Caco-2 (cell line): ENCODE data around the gene ALPL. TPM values are rescaled to one million over a fixed set of nuclear protein-coding genes. Genes with fewer than 3 reads are reported as not detected.

Experiments
- BruUV-seq: library from RNA; stranded (reverse); fragments of 400-500 nt; replicated peaks from 2 replicates; lab custom pipeline; 2021; lab: Mats Ljungman, UMichigan
- CTCF ChIA-PET: fragments of 300-600 bp; sonication (Branson Sonifier 250); formaldehyde crosslinking; loops from one replicate; lab custom pipeline; 2022; ENCODE audit warnings: antibody characterized with exemption; lab: Charles Lee
- POLR2A ChIA-PET: fragments of 300-600 bp; sonication (Branson Sonifier 250); formaldehyde crosslinking; loops from one replicate; lab custom pipeline; 2022; ENCODE audit warnings: antibody characterized with exemption; lab: Charles Lee
- DNase-seq, 2 experiments: peaks; one replicate each; pipeline versions ENCODE4 v3.0.0 to v3.0.0-alpha.2; 2020 to 2022
- H3K27me3 ChIP-seq: replicated peaks from 2 replicates; pipeline ENCODE4 v1.6.0; 2011; ENCODE audit warnings: low read length; ENCODE audit not compliant: control insufficient read depth, insufficient read depth
- H3K36me3 ChIP-seq: 2 replicates; pipeline ENCODE4 v1.5.1; 2011; ENCODE audit warnings: low read length; ENCODE audit not compliant: control insufficient read depth, insufficient read depth
- H3K4me1 ChIP-seq: fragments of 250-450 bp; sonication (Bioruptor Pico); 2 replicates; pipeline ENCODE4 v1.5.1; 2020; ENCODE audit warnings: mild to moderate bottlenecking
- H3K4me3 ChIP-seq: 2 replicates; pipeline ENCODE4 v1.5.1; 2011; ENCODE audit warnings: low read depth, mild to moderate bottlenecking, control low read depth, low read length
- H3K9me3 ChIP-seq: fragments of 250-450 bp; sonication (Bioruptor Pico); 2 replicates; pipeline ENCODE4 v1.5.1; 2020; ENCODE audit warnings: mild to moderate bottlenecking, moderate library complexity
- H3K27ac Mint-ChIP-seq: one replicate; pipeline ENCODE4 v1.8.0; 2022; ENCODE audit warnings: mixed read lengths; ENCODE audit not compliant: unreplicated experiment
- H3K27me3 Mint-ChIP-seq: one replicate; pipeline ENCODE4 v1.8.0; 2022; ENCODE audit warnings: mixed read lengths; ENCODE audit not compliant: insufficient read depth, unreplicated experiment
- H3K36me3 Mint-ChIP-seq: one replicate; pipeline ENCODE4 v1.8.0; 2022; ENCODE audit warnings: mild to moderate bottlenecking, mixed read lengths; ENCODE audit not compliant: insufficient read depth, unreplicated experiment
- H3K4me1 Mint-ChIP-seq: one replicate; pipeline ENCODE4 v1.8.0; 2022; ENCODE audit warnings: low read depth, mixed read lengths; ENCODE audit not compliant: unreplicated experiment
- H3K4me3 Mint-ChIP-seq: one replicate; pipeline ENCODE4 v1.8.0; 2022; ENCODE audit warnings: mild to moderate bottlenecking, moderate library complexity, mixed read lengths; ENCODE audit not compliant: unreplicated experiment
- H3K9me3 Mint-ChIP-seq: one replicate; pipeline ENCODE4 v1.8.0; 2022; ENCODE audit warnings: mixed read lengths; ENCODE audit not compliant: unreplicated experiment
- CTCF ChIP-seq, 2 experiments: fragments of 200-600 bp in 1 of 2; IDR thresholded peaks; 1 replicate in 1 of 2; 2 replicates in 1 of 2; pipeline versions ENCODE4 v1.5.1 to v1.8.0; 2011 to 2022; ENCODE audit warnings: antibody characterized with exemption in 1 of 2, control low read depth in 1 of 2, inconsistent platforms in 1 of 2, low read depth in 1 of 2, low read length in 1 of 2, mild to moderate bottlenecking in 1 of 2, moderate library complexity in 1 of 2; ENCODE audit not compliant: insufficient read depth in 1 of 2, severe bottlenecking in 1 of 2, unreplicated experiment in 1 of 2
- intact Hi-C: fragments of 100-400 bp; cut with micrococcal nuclease; formaldehyde crosslinking; loops from one replicate; pipeline ENCODE4 v1.10.0; 2022; ENCODE audit not compliant: unreplicated experiment
- total RNA-seq: library from RNA; stranded (reverse); gene quantifications from 2 replicates; pipeline ENCODE4 v1.2.3, GENCODE V29; 2022

The ALPL gene
- total RNA-seq, 1 experiment from 2014 or later: 0.79 TPM

- H3K36me3 Mint-ChIP-seq: no peaks in the 10 kb centered on the region
Measured at GRCh38 chr1:21541329-21541728, 32.1 kb downstream of the ALPL start.

GRCh38 chr1:21541835-21542234 is 32.6 kb downstream of the ALPL start:
- BruUV-seq: no TSS peak

More at GRCh38 chr1:21541329-21541728, 32.1 kb downstream of the ALPL start:
- H3K9me3 ChIP-seq: no peaks in the 10 kb centered on the region
- Mint-ChIP-seq H3K4me3 (no peak overlapping the region), H3K4me1 (no peaks in the 10 kb centered on the region), H3K9me3 (no peaks in the 10 kb centered on the region), H3K27me3 (no peaks in the 10 kb centered on the region), H3K27ac (no peak overlapping the region)
- POLR2A ChIA-PET: no interaction called here
- no peak for TF ChIP-seq CTCF (IDR thresholded peaks at IDR 0.05; ENCODE audit: insufficient read depth in 1 of 2, low read depth in 1 of 2, low read length in 1 of 2, severe bottlenecking in 1 of 2, unreplicated experiment in 1 of 2)
- H3K4me3 ChIP-seq: no peak overlapping the region
- H3K36me3 ChIP-seq: no peaks in the 10 kb centered on the region
- BruUV-seq: no TSS peak
- no peak for DNase-seq
- intact Hi-C loops: no loop called here
- CTCF ChIA-PET: interaction anchor here (0.7 kb wide), 1 partner anchor 97 kb away, joined by 3 read pairs; no protein-coding TSS in a partner anchor
- H3K27me3 ChIP-seq: no peaks in the 10 kb centered on the region
- peaks cover 6% of the 10 kb centered on the region; the same call in 1 of the 2 replicates for H3K4me1 ChIP-seq

GRCh38 chr1:21543598-21543997 is 34.4 kb downstream of the ALPL start:
- H3K36me3 Mint-ChIP-seq: no peaks in the 10 kb centered on the region
- Histone ChIP-seq H3K27me3 (no peaks in the 10 kb centered on the region), H3K36me3 (no peaks in the 10 kb centered on the region), H3K9me3 (no peaks in the 10 kb centered on the region), H3K4me1 (no peaks in the 10 kb centered on the region), H3K4me3 (no peak overlapping the region)
- H3K27ac Mint-ChIP-seq: no peak overlapping the region
- no peak for TF ChIP-seq CTCF (IDR thresholded peaks at IDR 0.05; ENCODE audit: insufficient read depth in 1 of 2, low read depth in 1 of 2, low read length in 1 of 2, severe bottlenecking in 1 of 2, unreplicated experiment in 1 of 2)
- intact Hi-C loops: no loop called here
- POLR2A ChIA-PET: no interaction called here
- CTCF ChIA-PET: no interaction called here
- no peaks in the 10 kb centered on the region for H3K4me1 Mint-ChIP-seq
- H3K27me3 Mint-ChIP-seq: peaks cover 2% of the 10 kb centered on the region
- no peaks in the 10 kb centered on the region for H3K9me3 Mint-ChIP-seq
- no peak for DNase-seq
- no TSS peak for BruUV-seq
- no peak overlapping the region for H3K4me3 Mint-ChIP-seq

More at GRCh38 chr1:21541835-21542234, 32.6 kb downstream of the ALPL start:
- Mint-ChIP-seq H3K27ac (no peak overlapping the region), H3K9me3 (no peaks in the 10 kb centered on the region), H3K36me3 (no peaks in the 10 kb centered on the region), H3K4me1 (no peaks in the 10 kb centered on the region), H3K27me3 (no peaks in the 10 kb centered on the region), H3K4me3 (no peak overlapping the region)
- Histone ChIP-seq H3K4me1 (peaks cover 6% of the 10 kb centered on the region; the same call in 1 of the 2 replicates), H3K9me3 (no peaks in the 10 kb centered on the region), H3K36me3 (no peaks in the 10 kb centered on the region), H3K4me3 (no peak overlapping the region), H3K27me3 (no peaks in the 10 kb centered on the region)
- DNase-seq: no peak
- intact Hi-C loops: no loop called here
- POLR2A ChIA-PET: no interaction called here
- CTCF ChIA-PET: interaction anchor here (0.7 kb wide), 1 partner anchor 98 kb away, joined by 3 read pairs; no protein-coding TSS in a partner anchor
- TF ChIP-seq CTCF (IDR thresholded peaks at IDR 0.05; ENCODE audit: insufficient read depth in 1 of 2, low read depth in 1 of 2, low read length in 1 of 2, severe bottlenecking in 1 of 2, unreplicated experiment in 1 of 2): no peak
